ENCODE results near the gene DMBT1. TPM values are rescaled to one million over a fixed set of nuclear protein-coding genes. Genes with fewer than 3 reads are reported as not detected.

Gene DMBT1
- polyA plus RNA-seq, 3 donors, result 0.04 to 0.14 (median 0.10) TPM

DNA sequence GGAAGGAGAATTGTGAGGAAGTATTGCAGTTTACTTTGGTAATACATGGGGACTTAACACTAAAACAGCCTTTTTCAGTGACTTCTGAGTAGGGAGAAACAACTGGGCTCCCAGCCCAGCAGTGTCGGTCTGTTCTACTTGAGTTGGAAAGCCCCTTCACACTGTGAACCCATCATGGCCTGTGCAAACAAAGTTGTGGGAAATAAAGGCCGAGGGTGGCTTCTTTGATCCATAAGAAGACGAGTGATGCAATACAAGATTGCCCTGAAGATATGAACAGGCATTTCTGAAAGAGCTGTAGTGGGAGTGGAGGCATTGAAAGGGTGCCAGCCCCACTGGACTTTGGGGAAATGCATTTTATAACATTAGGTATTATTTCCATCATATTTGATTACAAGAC lies 110.8 kb downstream of the DMBT1 start:
- no peak for DNase-seq

DNA sequence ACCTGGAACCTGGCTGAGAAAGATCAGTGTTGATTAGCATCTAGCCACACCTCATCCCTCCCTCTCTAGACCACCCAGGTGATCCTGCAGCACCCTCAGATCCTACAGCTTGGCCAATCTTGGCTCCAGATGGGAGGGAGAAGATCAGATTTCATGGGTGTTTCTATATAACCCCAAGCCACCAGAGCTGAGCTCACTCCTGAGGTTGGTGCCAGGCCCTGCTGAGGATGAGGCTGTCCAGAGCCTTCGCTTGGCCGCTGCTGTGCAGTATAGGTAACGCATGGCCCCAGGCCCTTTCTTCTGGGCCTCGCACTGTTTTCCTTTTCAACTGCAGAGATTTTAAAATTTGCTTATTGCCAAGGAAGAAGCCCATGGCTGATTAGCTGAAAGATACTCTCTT lies 112.1 kb downstream of the DMBT1 start:
- no peak for DNase-seq

DNA sequence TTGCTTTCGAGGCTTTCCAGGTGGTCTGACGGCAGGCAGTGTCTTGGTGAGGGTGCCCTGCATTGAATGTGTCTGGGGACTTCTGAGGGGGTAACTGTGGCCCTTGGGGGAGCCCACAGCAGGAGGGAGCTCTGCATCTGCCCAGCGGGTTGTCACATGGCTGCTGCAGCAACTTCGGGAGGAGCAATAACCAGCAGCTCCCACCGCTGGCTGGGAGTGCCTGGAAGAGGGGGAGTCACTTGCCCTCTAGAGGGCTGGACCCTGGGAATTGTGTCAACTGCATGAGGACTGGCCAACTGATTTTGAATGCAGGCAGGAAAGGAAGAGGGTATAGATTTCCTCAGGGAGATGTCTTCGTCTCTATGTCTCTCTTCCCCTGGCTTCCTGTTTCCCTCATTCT lies 112.7 kb downstream of the DMBT1 start:
- no peak for DNase-seq

DNA sequence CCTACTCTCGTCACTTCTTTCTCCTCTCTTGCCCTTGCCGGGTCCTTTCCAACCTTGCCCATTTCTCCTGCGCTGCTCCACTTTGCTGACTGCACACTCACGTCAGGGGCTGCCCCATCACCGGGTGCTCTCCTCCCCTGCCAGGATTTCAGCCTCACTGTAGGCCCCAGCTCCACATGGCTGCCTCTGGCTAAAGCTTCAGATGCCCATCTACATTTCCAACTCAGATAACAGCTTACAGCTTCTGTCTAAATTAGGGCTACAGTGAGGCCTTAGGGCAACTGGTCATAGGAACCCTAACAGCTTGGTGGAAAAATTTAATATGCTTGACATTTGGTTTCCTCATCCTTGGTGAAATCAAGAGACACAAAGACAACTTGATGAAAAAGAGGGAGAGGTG lies 113.2 kb downstream of the DMBT1 start:
- no peak for DNase-seq

DNA sequence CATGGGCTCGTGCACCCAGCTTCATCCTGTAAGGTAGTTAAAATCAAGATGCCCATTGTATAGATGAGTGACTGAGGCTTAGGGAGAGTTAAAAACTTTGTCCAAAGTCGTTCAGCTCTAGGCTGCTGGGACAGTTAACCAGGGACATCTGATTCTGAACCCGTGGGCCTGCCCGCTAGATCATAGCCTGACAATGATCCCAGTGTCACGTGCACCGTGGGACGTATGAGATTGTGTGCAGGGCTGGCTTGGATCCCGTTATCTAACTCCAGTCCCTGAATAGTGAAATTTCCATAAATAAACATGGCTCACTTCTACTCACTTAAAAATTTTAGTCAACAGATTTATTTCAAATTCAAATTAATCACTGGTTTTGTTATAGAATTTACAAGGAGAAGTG lies 114.2 kb downstream of the DMBT1 start:
- DNase-seq, result no peak

DNA sequence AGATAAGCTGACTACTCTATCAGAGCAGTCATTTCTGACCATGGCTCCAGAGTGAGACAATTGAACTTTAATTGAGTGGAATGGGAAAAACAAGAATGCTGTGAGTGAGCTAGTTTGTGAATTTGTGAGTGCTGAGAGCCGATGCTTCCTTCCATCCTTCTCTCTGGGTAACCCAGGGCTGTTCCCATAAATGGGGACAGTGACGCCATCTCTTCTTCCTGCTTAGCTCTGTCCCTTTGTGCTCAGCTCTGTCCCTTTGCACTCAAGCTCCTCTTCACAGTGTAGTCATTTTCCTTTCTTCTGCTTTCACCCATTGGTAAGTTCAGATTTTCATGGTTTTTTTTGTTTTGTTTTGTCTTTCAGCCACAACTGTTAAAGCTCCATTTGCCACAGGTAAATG lies 114.7 kb downstream of the DMBT1 start:
- DNase-seq, result no peak

DNA sequence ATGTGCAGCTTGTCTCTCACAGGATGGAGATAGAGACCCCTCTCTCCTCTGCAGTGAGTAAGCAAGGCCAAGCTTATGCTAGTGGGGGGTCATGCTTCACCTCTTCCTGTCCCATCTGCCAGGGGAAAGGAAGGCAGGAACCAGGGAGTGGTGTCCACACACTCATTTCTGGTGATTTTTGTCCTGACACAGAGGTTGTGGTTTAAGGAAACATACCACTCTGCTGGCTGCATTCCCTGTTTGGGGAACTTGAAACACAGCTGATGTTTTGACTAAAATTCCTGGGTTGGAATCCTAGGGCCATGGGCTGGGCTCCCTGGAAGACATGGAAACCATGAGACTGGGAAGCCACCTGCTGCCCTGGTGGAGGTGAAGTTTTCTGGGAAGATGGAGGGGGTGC lies 117.7 kb downstream of the DMBT1 start:
- DNase-seq, result no peak

DNA sequence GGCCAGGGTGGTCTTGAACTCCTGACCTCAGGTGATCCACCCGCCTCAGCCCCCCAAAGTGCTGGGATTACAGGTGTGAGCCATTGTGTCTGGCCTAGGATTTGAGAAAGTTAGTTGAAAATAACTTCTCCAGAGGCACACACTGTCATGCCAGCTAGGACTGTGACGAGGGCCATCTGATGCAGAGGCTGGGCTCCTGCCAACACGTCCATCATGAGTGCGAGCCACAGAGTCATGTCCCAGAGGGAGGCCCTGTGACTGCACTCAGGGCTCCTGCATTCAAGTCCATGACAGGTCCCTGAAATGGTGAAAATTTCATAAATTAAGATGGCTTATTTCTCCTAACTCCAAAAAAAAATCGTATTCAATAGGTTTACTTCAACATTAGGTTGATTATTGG lies 122.0 kb downstream of the DMBT1 start:
- DNase-seq, result no peak

DNA sequence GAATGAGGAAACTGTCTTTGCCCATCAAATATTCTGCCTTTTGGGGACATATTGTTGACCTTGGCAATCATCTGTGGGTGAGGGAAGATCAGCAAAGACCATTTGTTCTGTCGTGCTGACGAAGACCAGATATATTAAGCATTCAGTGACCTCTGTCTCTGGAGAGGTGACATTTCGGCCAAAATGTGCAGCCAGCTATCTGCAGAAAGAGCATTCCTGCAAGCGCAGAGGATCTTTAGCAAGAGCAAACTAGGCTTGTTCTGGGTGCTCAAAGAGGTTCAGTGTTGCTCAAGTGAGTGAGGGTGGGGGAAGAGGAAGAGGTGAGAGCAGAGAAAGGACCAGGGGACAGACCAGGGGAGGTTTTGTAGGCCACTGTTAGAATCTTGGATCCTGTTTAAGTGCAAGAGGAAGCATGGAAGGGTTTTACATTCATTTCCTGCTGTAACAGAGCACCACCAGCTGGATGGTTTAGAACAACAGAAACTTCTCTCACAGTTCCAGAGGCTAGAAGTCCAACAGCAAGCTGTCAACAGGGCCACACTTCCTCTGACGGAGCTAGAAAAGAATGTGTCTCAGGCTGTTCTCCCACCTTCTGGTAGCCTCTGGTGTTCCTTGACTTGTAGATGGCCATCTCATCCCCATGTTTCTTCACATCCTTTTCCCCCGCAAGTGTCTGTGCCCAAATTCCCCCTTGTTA lies 127.9 kb downstream of the DMBT1 start:
- DNase-seq, result peak; percentile 42

DNA sequence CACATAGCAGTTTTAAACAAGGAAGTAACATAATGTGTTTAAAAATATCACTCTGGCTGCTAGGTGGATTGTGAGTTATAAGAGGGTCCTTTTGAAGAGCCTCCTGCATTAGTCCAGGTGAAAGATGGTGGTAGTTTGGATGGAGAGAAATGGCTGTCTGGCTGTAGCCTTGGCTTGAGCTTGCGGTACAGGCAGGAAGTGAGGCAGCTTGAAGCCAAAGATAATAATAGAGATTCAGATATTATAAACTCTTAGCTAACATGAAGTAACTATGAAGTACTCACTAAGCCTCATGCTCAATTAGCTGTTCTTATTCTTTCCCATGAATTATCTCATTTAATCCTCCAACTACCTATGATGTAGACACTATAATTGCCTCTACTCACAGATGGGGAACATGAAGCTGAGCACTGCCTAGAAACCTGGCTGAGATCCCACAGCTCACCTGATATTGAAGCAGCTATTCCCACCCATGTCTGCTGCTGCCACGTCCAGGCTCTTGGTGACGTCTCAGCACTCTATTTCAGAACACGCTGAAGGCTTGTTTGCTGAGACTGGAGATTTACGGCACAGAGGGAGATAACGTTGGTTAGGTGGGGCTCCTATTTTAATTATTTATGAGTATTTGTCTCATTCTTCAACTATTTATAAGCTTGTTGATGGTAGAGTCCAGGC lies 128.7 kb downstream of the DMBT1 start:
- no peak for DNase-seq

DNA sequence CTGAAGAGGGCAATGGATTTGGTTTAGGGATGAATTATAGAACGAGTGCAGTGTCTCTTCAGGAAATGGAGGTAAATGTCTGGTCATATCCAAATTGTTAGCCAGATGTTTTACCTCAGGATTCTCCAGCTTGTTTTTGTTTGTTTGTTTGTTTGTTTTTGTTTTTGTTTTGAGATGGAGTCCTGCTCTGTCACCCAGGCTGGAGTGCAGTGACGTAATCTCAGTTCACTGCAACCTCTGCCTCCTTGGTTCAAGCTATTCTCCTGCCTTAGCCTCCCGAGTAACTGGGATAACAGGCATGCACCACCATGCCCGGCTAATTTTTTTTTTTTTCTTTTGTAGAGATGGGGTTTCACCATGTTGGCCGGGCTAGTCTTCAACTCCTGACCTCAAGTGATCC lies 132.2 kb downstream of the DMBT1 start:
- DNase-seq, result no peak

Other genes starting within 250 kb of the DMBT1 start
- gene PLEKHA1, start 186.0 kb upstream of the DMBT1 start, polyA plus RNA-seq (ENCODE audit: insufficient read length in 3 of 3), result 10 to 100 TPM; 70.1 to 98.8 (median 96.3) TPM
- under 1 TPM in 2 of 3 donors, not detected in 1; 0.17 to 0.49 TPM for gene ARMS2, start 106.1 kb upstream of the DMBT1 start, polyA plus RNA-seq (ENCODE audit: insufficient read length in 3 of 3)
- 100 to 1,000 TPM; 156 to 179 (median 167) TPM for gene HTRA1, start 99.2 kb upstream of the DMBT1 start, polyA plus RNA-seq (ENCODE audit: insufficient read length in 3 of 3)
- gene C10orf120, start 139.1 kb downstream of the DMBT1 start, polyA plus RNA-seq (ENCODE audit: insufficient read length in 3 of 3), result not detected